HCT116 (cell line): ENCODE measurements around the gene RFC1. TPM values are rescaled to one million over a fixed set of nuclear protein-coding genes. Genes with fewer than 3 reads are reported as not detected.

Source experiments
- ATAC-seq: fragments of 200-7000 bp; cut with Tn5 transposase; 2 replicates; pipeline ENCODE4 v1.9.1; 2020; ENCODE audit warnings: mild to moderate bottlenecking, moderate library complexity
- BruUV-seq: library from RNA; stranded (reverse); fragments of 400-500 nt; replicated peaks from 2 replicates; lab custom pipeline; 2021; lab: Mats Ljungman, UMichigan
- CTCF ChIA-PET: fragments of 300-600 bp; sonication (Branson Sonifier 250); formaldehyde crosslinking; loops from one replicate; lab custom pipeline; 2021; ENCODE audit warnings: antibody characterized with exemption; lab: Charles Lee
- POLR2A ChIA-PET: fragments of 300-600, 350-600 bp; sonication (Branson Sonifier 250); formaldehyde crosslinking; loops from one replicate; lab custom pipeline; 2021; ENCODE audit warnings: antibody characterized with exemption; lab: Charles Lee
- RAD21 ChIA-PET, 2 experiments: fragments of 300-600 bp; sonication (Branson Sonifier 250); formaldehyde crosslinking; loops; one replicate each; lab custom pipeline; 2023; ENCODE audit warnings: low total read pairs in 2 of 2; ENCODE audit not compliant: uncharacterized antibody in 2 of 2, unreplicated experiment in 2 of 2, low non-redundant PET in 1 of 2; lab: Charles Lee
- DNase-seq: peaks from one replicate; pipeline ENCODE4 v3.0.0-alpha.2; 2010; ENCODE audit warnings: low read depth, low spot score
- H2AFZ ChIP-seq: fragments of 200-600 bp; shearing (Covaris generic), sonication (generic); 2 replicates; pipeline ENCODE4 v1.6.1; 2017; ENCODE audit warnings: low read depth, mixed run types, mixed read lengths, antibody characterized with exemption, low read length; ENCODE audit not compliant: poor library complexity, severe bottlenecking
- H3K27ac ChIP-seq: 2 replicates; pipeline ENCODE4 v1.5.1; 2012; ENCODE audit warnings: low read depth, low read length
- H3K27me3 ChIP-seq: fragments of 200-600 bp; sonication (generic); 2 replicates; pipeline ENCODE4 v1.6.1; 2016; ENCODE audit warnings: mixed run types, low read length, mixed read lengths; ENCODE audit not compliant: insufficient read depth
- H3K36me3 ChIP-seq, 2 experiments: fragments of 200-500 bp in 1 of 2; fragments of 200-600 bp in 1 of 2; sonication (Bioruptor generic) in 1 of 2; sonication (generic) in 1 of 2; 2 replicates each; pipeline versions ENCODE4 v1.5.1 to v1.6.1; 2014 to 2016; ENCODE audit warnings: low read length in 2 of 2, inconsistent platforms in 1 of 2, mixed read lengths in 1 of 2, mixed run types in 1 of 2; ENCODE audit not compliant: insufficient read depth in 2 of 2, control insufficient read depth in 1 of 2
- H3K4me1 ChIP-seq, 2 experiments: fragments of 200-600 bp in 1 of 2; sonication (generic) in 1 of 2; 2 replicates each; pipeline versions ENCODE4 v1.5.1 to v1.6.1; 2012 to 2017; ENCODE audit warnings: low read length in 2 of 2, inconsistent platforms in 1 of 2, mild to moderate bottlenecking in 1 of 2, mixed read lengths in 1 of 2, mixed run types in 1 of 2, moderate library complexity in 1 of 2; ENCODE audit not compliant: insufficient read depth in 2 of 2, control insufficient read depth in 1 of 2
- H3K4me2 ChIP-seq: fragments of 200-600 bp; sonication (generic); 2 replicates; pipeline ENCODE4 v1.6.1; 2017; ENCODE audit warnings: mixed run types, low read length, mixed read lengths
- H3K4me3 ChIP-seq, 2 experiments: fragments of 200-600 bp in 1 of 2; sonication (generic) in 1 of 2; replicated peaks in 1 of 2; 2 replicates each; pipeline ENCODE4 v1.5.1; 2011 to 2016; ENCODE audit warnings: low read length in 2 of 2, control low read depth in 1 of 2, low read depth in 1 of 2, mild to moderate bottlenecking in 1 of 2, mixed read lengths in 1 of 2, mixed run types in 1 of 2
- H3K79me2 ChIP-seq: fragments of 200-600 bp; sonication (generic); 2 replicates; pipeline ENCODE4 v1.6.1; 2017; ENCODE audit warnings: mild to moderate bottlenecking, mixed run types, low read length, moderate library complexity, mixed read lengths; ENCODE audit not compliant: insufficient read depth
- H3K9ac ChIP-seq: fragments of 200-600 bp; sonication (generic); 2 replicates; pipeline ENCODE4 v1.6.1; 2016; ENCODE audit warnings: low read length, mixed read lengths
- H3K9me2 ChIP-seq: fragments of 200-600 bp; sonication (generic), shearing (Covaris generic); 2 replicates; pipeline ENCODE4 v1.6.1; 2017; ENCODE audit warnings: mixed run types, mild to moderate bottlenecking, moderate library complexity; ENCODE audit not compliant: insufficient read depth
- H3K9me3 ChIP-seq, 2 experiments: fragments of 200-500 bp in 1 of 2; fragments of 200-600 bp in 1 of 2; sonication (Bioruptor generic) in 1 of 2; sonication (generic) in 1 of 2; 2 replicates each; pipeline ENCODE4 v1.6.1; 2014 to 2017; ENCODE audit warnings: low read length in 2 of 2, mixed read lengths in 2 of 2, inconsistent platforms in 1 of 2, low read depth in 1 of 2, mild to moderate bottlenecking in 1 of 2, mixed run types in 1 of 2, moderate library complexity in 1 of 2; ENCODE audit not compliant: control insufficient read depth in 1 of 2, insufficient read depth in 1 of 2
- H4K20me1 ChIP-seq: fragments of 200-600 bp; sonication (generic), shearing (Covaris generic); 2 replicates; pipeline ENCODE4 v1.6.1; 2017; ENCODE audit warnings: mixed run types, mild to moderate bottlenecking, moderate library complexity; ENCODE audit not compliant: insufficient read depth
- ATF3 ChIP-seq: IDR thresholded peaks from 2 replicates; pipeline ENCODE4 v1.6.1; 2012
- CEBPB ChIP-seq: IDR thresholded peaks from 2 replicates; pipeline ENCODE4 v1.6.1; 2012; ENCODE audit warnings: low read depth
- EGR1 ChIP-seq: IDR thresholded peaks from 2 replicates; pipeline ENCODE4 v1.6.1; 2012; ENCODE audit warnings: low read depth
- ELF1 ChIP-seq: IDR thresholded peaks from 2 replicates; pipeline ENCODE4 v1.6.1; 2012; ENCODE audit warnings: low read depth, borderline replicate concordance
- EZH2 ChIP-seq: fragments of 200-600 bp; sonication (generic); IDR thresholded peaks from 2 replicates; pipeline ENCODE4 v1.6.1; 2017; ENCODE audit warnings: antibody characterized with exemption, mixed run types
- EZH2phosphoT487 ChIP-seq: fragments of 200-600 bp; IDR thresholded peaks from 2 replicates; pipeline ENCODE4 v1.6.1; 2018; ENCODE audit warnings: antibody characterized with exemption, borderline replicate concordance
- FOSL1 ChIP-seq: IDR thresholded peaks from 2 replicates; pipeline ENCODE4 v1.6.1; 2012; ENCODE audit warnings: low read depth
- MAX ChIP-seq: IDR thresholded peaks from 2 replicates; pipeline ENCODE4 v1.6.1; 2012
- POLR2A ChIP-seq: IDR thresholded peaks from 2 replicates; pipeline ENCODE4 v1.7.0; 2011; ENCODE audit warnings: borderline replicate concordance; ENCODE audit not compliant: insufficient read depth, insufficient read length; ENCODE audit errors: extremely low read depth
- RAD21 ChIP-seq: IDR thresholded peaks from 2 replicates; pipeline ENCODE4 v1.6.1; 2012; ENCODE audit warnings: low read depth, mild to moderate bottlenecking
- REST ChIP-seq: IDR thresholded peaks from 2 replicates; pipeline ENCODE4 v1.6.1; 2012; ENCODE audit warnings: low read depth
- SIN3A ChIP-seq: IDR thresholded peaks from 2 replicates; pipeline ENCODE4 v1.6.1; 2012; ENCODE audit warnings: low read depth
- SP1 ChIP-seq: IDR thresholded peaks from 2 replicates; pipeline ENCODE4 v1.6.1; 2012; ENCODE audit warnings: low read depth
- TCF7L2 ChIP-seq: IDR thresholded peaks from 2 replicates; pipeline ENCODE4 v1.7.0; 2011; ENCODE audit warnings: borderline replicate concordance, inconsistent platforms; ENCODE audit not compliant: insufficient read depth, insufficient read length; ENCODE audit errors: extremely low read depth
- ZFX ChIP-seq: fragments of 450-650 bp; IDR thresholded peaks from 2 replicates; pipeline ENCODE4 v1.6.1; 2017
- ZNF274 ChIP-seq: fragments of 200-500 bp; sonication (Bioruptor generic); IDR thresholded peaks from 2 replicates; pipeline ENCODE4 v1.6.1; 2014; ENCODE audit warnings: mild to moderate bottlenecking, low read depth, low read length, inconsistent platforms
- intact Hi-C: fragments of 100-400 bp; cut with micrococcal nuclease; formaldehyde crosslinking; loops from 2 replicates; pipeline ENCODE4 v1.10.0; 2022
- total RNA-seq: library from RNA; stranded (reverse); gene quantifications from one replicate; pipeline ENCODE4 v1.2.1, GENCODE V29; 2021; ENCODE audit not compliant: unreplicated experiment

The RFC1 gene
- total RNA-seq, 1 experiment from 2014 or later: 52.3 TPM

GRCh38 chr4:39369301-39369700 lies 3.1 kb upstream of the RFC1 start:
- DNase-seq (no peak), ATAC-seq (no peak)
- Histone ChIP-seq H3K9ac (no peak overlapping the region), H3K9me3 (no peaks in the 10 kb centered on the region), H3K4me3 (no peak overlapping the region), H3K9me2 (no peaks in the 10 kb centered on the region), H3K27ac (no peak overlapping the region), H3K36me3 (no peaks in the 10 kb centered on the region), H3K4me2 (no peak overlapping the region), H3K27me3 (no peaks in the 10 kb centered on the region), H3K79me2 (peaks cover 19% of the 10 kb centered on the region), H3K4me1 (peaks cover 0 to 11% of the 10 kb centered on the region in 2 experiments; a peak in 3 of 4 replicates), H4K20me1 (no peaks in the 10 kb centered on the region), H2AFZ (no peak overlapping the region)
- ChIA-PET POLR2A (interaction anchor here (0.6 kb wide), 1 partner anchor 192 kb away, joined by 3 read pairs; no protein-coding TSS in a partner anchor), CTCF (no interaction called here), RAD21 (no interaction called here)
- TF ChIP-seq ZNF274 (no peak), FOSL1 (no peak), RAD21 (no peak), SIN3A (no peak)
- intact Hi-C loops: no loop called here
- BruUV-seq: no TSS peak

- Histone ChIP-seq H3K9me2 (no peaks in the 10 kb centered on the region), H2AFZ (no peak overlapping the region), H3K27ac (no peak overlapping the region), H3K4me2 (no peak overlapping the region; the same call in 1 of the 2 replicates), H3K4me1 (peaks cover 0 to 11% of the 10 kb centered on the region in 2 experiments; a peak in 3 of 4 replicates), H3K9ac (no peak overlapping the region), H4K20me1 (no peaks in the 10 kb centered on the region), H3K9me3 (no peaks in the 10 kb centered on the region), H3K36me3 (no peaks in the 10 kb centered on the region), H3K4me3 (no peak overlapping the region), H3K27me3 (no peaks in the 10 kb centered on the region), H3K79me2 (peaks cover 40% of the 10 kb centered on the region)
- ChIA-PET RAD21 (no interaction called here), POLR2A (interaction anchor here (0.8 to 0.9 kb wide), 2 partner anchors 10 to 272 kb away, joined by 3 read pairs; partner anchors contain the start of gene SMIM14), CTCF (no interaction called here)
- no peak for DNase-seq
- no peak for ATAC-seq
- intact Hi-C loops: no loop called here
- BruUV-seq: no TSS peak
- TF ChIP-seq ZFX (no peak), FOSL1 (no peak), CEBPB (no peak), TCF7L2 (no peak), EZH2 (no peak), ELF1 (no peak), EZH2phosphoT487 (no peak), REST (no peak), EGR1 (no peak), SP1 (no peak), MAX (no peak), RAD21 (no peak), POLR2A (no peak), ATF3 (no peak), SIN3A (no peak)
These were observed 1.0 kb upstream of the RFC1 start for GRCh38 chr4:39367166-39367565.
